OCI-LY3 (cell line): ENCODE measurements around the gene ARL3.

Experiments
- H2AFZ ChIP-seq: fragments of 200-600, 300-600 bp; shearing (Covaris generic); 2 replicates; pipeline ENCODE4 v1.6.0; 2014; ENCODE audit warnings: antibody characterized with exemption, low read depth, low read length
- H3K27ac ChIP-seq: fragments of 200-600, 300-600 bp; sonication (generic); 2 replicates; pipeline ENCODE4 v1.5.1; 2014; ENCODE audit warnings: mild to moderate bottlenecking, low read length, moderate library complexity, mixed read lengths
- H3K27me3 ChIP-seq: fragments of 200-600, 300-600 bp; sonication (generic); 2 replicates; pipeline ENCODE4 v1.6.1; 2014; ENCODE audit warnings: low read depth, low read length, mixed read lengths
- H3K36me3 ChIP-seq: fragments of 200-600, 300-600 bp; sonication (generic); replicated peaks from 2 replicates; pipeline ENCODE3; 2014; ENCODE audit warnings: low read depth, low read length, mixed read lengths
- H3K4me1 ChIP-seq: fragments of 300-600, 200-600 bp; sonication (generic); 2 replicates; pipeline ENCODE4 v1.6.1; 2014; ENCODE audit warnings: low read length, mixed read lengths
- H3K4me2 ChIP-seq: fragments of 200-600, 300-600 bp; sonication (generic); 2 replicates; pipeline ENCODE4 v1.6.1; 2014; ENCODE audit warnings: low read length, mixed read lengths
- H3K4me3 ChIP-seq: fragments of 300-600, 200-600 bp; sonication (generic); 2 replicates; pipeline ENCODE4 v1.5.1; 2014; ENCODE audit warnings: antibody characterized with exemption, mild to moderate bottlenecking, low read length, moderate library complexity
- H3K79me2 ChIP-seq: fragments of 300-600, 200-600 bp; shearing (Covaris generic); 2 replicates; pipeline ENCODE4 v1.6.1; 2014; ENCODE audit warnings: mild to moderate bottlenecking, low read length, mixed read lengths
- H3K9ac ChIP-seq: fragments of 300-600, 200-600 bp; shearing (Covaris generic); 2 replicates; pipeline ENCODE4 v1.6.0; 2014; ENCODE audit warnings: mild to moderate bottlenecking, low read length, moderate library complexity
- H3K9me3 ChIP-seq: fragments of 200-600, 300-600 bp; shearing (Covaris generic); 2 replicates; pipeline ENCODE4 v1.6.1; 2014; ENCODE audit warnings: low read length, mixed read lengths; ENCODE audit not compliant: insufficient read depth
- H4K20me1 ChIP-seq: fragments of 200-600, 300-600 bp; sonication (generic); 2 replicates; pipeline ENCODE4 v1.6.1; 2016; ENCODE audit warnings: low read length, mixed read lengths; ENCODE audit not compliant: insufficient read depth
- CTCF ChIP-seq: fragments of 200-600, 300-600 bp; sonication (generic); IDR thresholded peaks from 2 replicates; pipeline ENCODE4 v1.5.1; 2014; ENCODE audit warnings: antibody characterized with exemption, low read length, low read depth
- EZH2phosphoT487 ChIP-seq: fragments of 200-600 bp; shearing (Covaris generic); IDR thresholded peaks from 2 replicates; pipeline ENCODE4 v1.6.1; 2018; ENCODE audit warnings: antibody characterized with exemption, mixed run types, low read depth

Gene ARL3

DNA sequence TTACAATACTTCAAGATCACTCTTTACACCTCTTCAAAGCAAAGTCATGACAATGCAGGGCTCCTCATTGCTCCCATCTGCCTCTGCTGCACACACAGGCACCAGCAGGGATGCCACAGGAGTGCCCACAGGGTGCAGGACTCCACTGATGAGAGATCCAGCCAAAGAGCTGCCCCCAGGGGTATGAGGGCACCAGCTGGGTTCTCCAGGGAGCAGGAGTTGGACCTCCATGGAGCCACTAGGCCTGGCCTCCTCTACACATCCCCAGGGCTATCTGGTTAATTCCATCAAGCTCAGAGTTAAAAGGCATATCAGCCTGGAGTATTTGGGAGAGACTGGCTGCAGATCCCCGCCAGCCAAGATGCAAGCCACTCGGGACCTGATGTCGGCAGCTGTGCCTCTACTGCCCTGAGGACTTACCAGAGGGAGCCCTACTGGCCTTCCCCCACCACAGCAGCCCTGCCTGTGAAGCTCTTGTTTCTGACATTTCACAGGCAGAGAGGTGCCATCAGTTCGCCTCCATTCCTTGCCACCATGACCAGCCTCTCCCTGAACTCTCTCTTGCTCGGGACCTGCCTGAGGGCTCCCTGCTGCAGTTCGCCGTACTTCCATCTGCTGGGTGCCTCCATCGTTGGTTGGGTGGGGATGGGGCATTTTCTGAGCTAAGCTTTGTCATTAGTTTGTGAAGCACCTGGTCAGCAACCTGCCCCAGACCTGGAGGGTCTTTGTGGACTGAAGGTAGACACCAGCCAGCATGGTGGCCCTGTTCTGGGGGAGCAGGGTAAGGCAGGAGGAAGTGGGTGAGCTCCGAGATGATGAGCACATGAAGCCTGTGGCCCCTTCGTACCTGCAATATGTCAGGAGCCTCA lies 82.4 kb downstream of the ARL3 start:
- H3K4me3 ChIP-seq, result no peak overlapping the region
- H3K27ac ChIP-seq, result no peak overlapping the region
- no peak overlapping the region for H3K4me2 ChIP-seq
- TF ChIP-seq CTCF (no peak), EZH2phosphoT487 (no peak)
- H3K36me3 ChIP-seq, result no peaks in the 10 kb centered on the region
- no peaks in the 10 kb centered on the region for H4K20me1 ChIP-seq
- no peaks in the 10 kb centered on the region for H3K27me3 ChIP-seq
- no peak overlapping the region for H3K9ac ChIP-seq
- H3K9me3 ChIP-seq, result no peaks in the 10 kb centered on the region
- H2AFZ ChIP-seq, result no peak overlapping the region
- no peaks in the 10 kb centered on the region for H3K4me1 ChIP-seq
- no peaks in the 10 kb centered on the region for H3K79me2 ChIP-seq

GRCh38 chr10:102630663-102631062 lies 83.5 kb downstream of the ARL3 start:
- H3K79me2 ChIP-seq, result no peaks in the 10 kb centered on the region
- no peaks in the 10 kb centered on the region for H4K20me1 ChIP-seq
- no peak overlapping the region for H3K4me3 ChIP-seq
- H2AFZ ChIP-seq, result no peak overlapping the region
- TF ChIP-seq CTCF (no peak), EZH2phosphoT487 (no peak)
- H3K4me1 ChIP-seq, result peaks cover 2% of the 10 kb centered on the region; the same call in 1 of the 2 replicates
- no peaks in the 10 kb centered on the region for H3K27me3 ChIP-seq
- H3K4me2 ChIP-seq, result no peak overlapping the region
- H3K36me3 ChIP-seq, result no peaks in the 10 kb centered on the region
- H3K9ac ChIP-seq, result no peak overlapping the region
- H3K27ac ChIP-seq, result no peak overlapping the region
- no peaks in the 10 kb centered on the region for H3K9me3 ChIP-seq

- Histone ChIP-seq H2AFZ (no peak overlapping the region), H3K9me3 (no peaks in the 10 kb centered on the region), H3K4me2 (no peak overlapping the region), H3K4me3 (no peak overlapping the region), H3K27me3 (no peaks in the 10 kb centered on the region), H3K9ac (no peak overlapping the region), H3K79me2 (no peaks in the 10 kb centered on the region), H3K27ac (no peak overlapping the region), H3K4me1 (peaks cover 3% of the 10 kb centered on the region; the same call in 1 of the 2 replicates), H3K36me3 (no peaks in the 10 kb centered on the region), H4K20me1 (no peaks in the 10 kb centered on the region)
- TF ChIP-seq CTCF (no peak), EZH2phosphoT487 (no peak)
These were observed 84.3 kb downstream of the ARL3 start for GRCh38 chr10:102629661-102630614.

GRCh38 chr10:102628451-102628911 lies 85.7 kb downstream of the ARL3 start:
- no peaks in the 10 kb centered on the region for H3K36me3 ChIP-seq
- H3K4me2 ChIP-seq, result no peak overlapping the region
- peaks cover 3% of the 10 kb centered on the region; the same call in 1 of the 2 replicates for H3K4me1 ChIP-seq
- no peak for TF ChIP-seq EZH2phosphoT487
- TF ChIP-seq CTCF, result no peak
- H3K9ac ChIP-seq, result no peak overlapping the region
- no peak overlapping the region for H3K27ac ChIP-seq
- H3K79me2 ChIP-seq, result no peaks in the 10 kb centered on the region
- H3K27me3 ChIP-seq, result no peaks in the 10 kb centered on the region
- no peaks in the 10 kb centered on the region for H3K9me3 ChIP-seq
- no peak overlapping the region for H3K4me3 ChIP-seq
- no peaks in the 10 kb centered on the region for H4K20me1 ChIP-seq
- H2AFZ ChIP-seq, result no peak overlapping the region
